ENCODE measurements around the gene COL24A1.
"Not testable (repeated sequence)": the region's sequence is repeated elsewhere in the genome, so short reads cannot be mapped to it uniquely, and the experiment has no call there.

The COL24A1 gene

DNA sequence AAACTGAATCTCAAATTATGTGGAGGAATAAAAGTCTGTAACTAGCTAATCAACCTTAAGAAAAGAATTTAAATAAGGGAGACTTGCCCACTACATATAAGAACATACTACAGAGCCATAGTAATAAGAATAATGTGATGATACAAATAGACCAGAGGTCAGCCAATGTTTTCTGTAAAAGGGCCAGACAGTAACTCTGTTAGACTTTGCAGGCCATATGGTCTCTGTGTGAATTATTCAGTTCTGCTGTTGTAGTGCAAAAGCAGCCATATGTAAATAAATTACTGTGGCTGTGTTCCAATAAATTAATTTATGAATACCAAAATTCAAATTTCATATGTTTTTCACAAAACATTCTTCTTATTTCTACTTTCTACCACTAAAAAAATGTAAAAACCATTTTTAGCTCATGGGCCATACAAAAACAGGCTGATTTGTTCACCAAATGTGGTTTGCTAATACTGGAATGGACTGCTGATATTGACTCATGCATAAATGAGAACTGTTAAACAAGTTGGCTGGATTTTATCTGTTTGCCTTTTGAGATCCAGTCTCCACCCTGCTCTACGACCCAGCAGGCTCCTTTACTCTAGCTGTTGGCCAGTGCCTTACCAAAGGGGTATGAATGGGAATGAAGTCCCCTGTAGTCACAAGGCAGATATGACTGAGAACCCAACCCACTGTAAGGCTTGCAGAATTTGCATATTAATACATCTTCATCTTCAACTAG is 350.2 kb downstream of the COL24A1 start:
- no peak for DNase-seq (ENCODE audit: low read depth in 2 of 2)

- DNase-seq (ENCODE audit: low read depth in 2 of 2): no peak
Observed at GRCh38 chr1:85801520-85801919, 355.1 kb downstream of the COL24A1 start.

DNA sequence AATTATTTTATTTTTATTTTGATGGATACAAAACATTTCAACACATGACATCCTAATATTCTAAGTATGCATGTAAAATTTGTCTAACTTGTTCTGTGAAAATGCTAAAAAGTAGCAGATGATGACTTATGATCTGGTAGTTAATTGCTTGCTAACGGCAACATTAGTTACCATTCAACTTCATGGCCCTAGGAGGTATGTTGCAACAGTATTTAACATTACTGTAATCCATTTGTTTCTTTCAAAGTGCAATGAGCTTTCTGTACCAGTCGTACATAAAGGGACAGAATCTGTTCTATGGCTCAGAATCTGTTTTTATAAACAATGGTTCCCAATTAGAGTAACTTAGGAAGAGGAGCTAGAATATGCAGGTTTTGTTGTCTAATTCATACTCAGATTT is 356.8 kb downstream of the COL24A1 start:
- DNase-seq (ENCODE audit: low read depth in 2 of 2): no peak

- DNase-seq (ENCODE audit: low read depth in 2 of 2): no peak
Observed at GRCh38 chr1:85798419-85798818, 358.2 kb downstream of the COL24A1 start.

GRCh38 chr1:85777021-85777420 is 379.6 kb downstream of the COL24A1 start:
- DNase-seq (ENCODE audit: low read depth in 2 of 2): not testable (repeated sequence)

- DNase-seq (ENCODE audit: low read depth in 2 of 2): no peak
Observed at GRCh38 chr1:85762804-85763203, 393.8 kb downstream of the COL24A1 start.

GRCh38 chr1:85756864-85757263 is 399.7 kb downstream of the COL24A1 start:
- DNase-seq (ENCODE audit: low read depth in 2 of 2): no peak

GRCh38 chr1:85748120-85748519 is 408.5 kb downstream of the COL24A1 start:
- DNase-seq (ENCODE audit: low read depth in 2 of 2): no peak

- DNase-seq (ENCODE audit: low read depth in 2 of 2): no peak
Observed at GRCh38 chr1:85746777-85747176, 409.8 kb downstream of the COL24A1 start.

GRCh38 chr1:85743814-85744213 is 412.8 kb downstream of the COL24A1 start:
- no peak for DNase-seq (ENCODE audit: low read depth in 2 of 2)

DNA sequence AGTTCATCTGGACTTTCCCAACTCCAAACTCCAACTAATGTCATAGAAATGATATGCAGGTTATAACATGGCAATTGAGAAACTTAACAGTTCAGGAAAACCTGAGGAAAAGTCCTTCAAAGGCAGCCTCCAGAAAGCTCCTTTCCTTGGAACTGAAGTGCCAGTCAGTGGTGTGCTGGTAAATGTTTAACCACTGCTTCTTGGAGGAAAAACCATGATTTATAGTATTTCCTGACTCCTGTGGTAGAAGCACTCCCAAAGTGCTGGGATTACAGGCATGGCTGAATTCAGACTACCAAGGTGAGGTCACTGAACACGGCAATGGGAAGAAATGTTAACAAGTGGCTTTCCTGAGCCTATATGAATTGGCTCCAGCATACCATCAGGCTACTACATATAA is 421.6 kb downstream of the COL24A1 start:
- no peak for DNase-seq (ENCODE audit: low read depth in 2 of 2)

GRCh38 chr1:85718678-85719340 is 437.8 kb downstream of the COL24A1 start:
- no peak for DNase-seq (ENCODE audit: low read depth in 2 of 2)

GRCh38 chr1:85714418-85715114 is 442.0 kb downstream of the COL24A1 start:
- DNase-seq (ENCODE audit: low read depth in 2 of 2): not testable (repeated sequence)

DNA sequence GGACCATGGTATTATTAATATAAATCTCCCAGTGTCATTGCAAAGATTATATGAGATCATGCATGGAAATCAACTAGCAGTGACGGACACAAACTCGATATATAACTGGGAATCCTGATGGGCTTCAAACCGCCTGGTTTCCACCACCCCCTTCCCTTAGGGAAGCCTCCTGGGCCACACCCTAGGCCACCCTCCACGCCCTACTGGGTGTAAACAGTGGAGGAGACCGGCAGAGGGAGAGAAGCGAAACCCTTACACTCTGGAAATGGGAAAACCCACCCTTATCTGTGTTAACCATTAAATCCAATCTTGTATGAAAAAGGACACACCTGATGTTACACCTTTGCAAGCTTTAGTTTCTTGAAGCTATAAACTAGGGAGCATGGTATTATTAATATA is 447.7 kb downstream of the COL24A1 start:
- no peak for DNase-seq (ENCODE audit: low read depth in 2 of 2)

DNA sequence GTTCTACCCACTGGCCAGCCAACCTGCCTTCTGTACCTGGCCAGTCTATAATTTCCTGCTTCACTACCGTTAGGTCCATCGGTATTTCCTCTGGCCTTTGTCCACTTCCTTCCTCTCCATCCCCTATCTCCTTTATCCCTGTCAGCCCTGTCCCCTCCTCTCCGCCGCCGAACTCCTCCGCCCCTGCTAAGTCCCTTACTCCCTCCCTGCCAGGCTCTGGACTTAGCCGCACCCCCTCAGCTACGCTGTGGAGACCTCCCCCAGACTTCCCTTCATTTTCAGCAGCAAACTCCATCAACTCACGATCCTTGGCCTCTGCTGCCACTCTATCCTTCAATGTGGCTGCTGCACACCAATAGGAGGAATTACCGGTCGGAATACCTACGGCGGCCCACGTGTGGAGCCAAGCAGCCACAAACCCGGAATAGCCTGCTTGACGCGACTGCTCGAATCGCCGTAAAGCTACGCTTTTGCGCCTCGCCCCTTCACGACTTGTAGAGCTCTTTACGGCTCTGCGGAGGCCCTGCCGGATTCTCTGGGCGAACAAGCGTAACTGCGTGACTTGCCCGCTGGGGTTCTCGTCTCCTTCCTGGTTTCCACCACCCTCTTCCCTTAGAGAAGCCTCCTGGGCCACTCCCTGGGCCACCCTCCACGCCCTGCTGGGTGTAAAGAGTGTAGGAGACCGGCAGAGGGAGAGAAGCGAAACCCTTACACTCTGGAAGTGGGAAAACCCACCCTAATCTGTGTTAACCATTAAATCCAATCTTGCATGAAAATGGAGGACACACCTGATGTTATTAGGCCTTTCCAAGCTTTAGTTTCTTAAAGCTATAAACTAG is 448.4 kb downstream of the COL24A1 start, which contains the start of gene ZNHIT6:
Gene ZNHIT6, minus strand, starts transcription at position 444 of the 839 bp plus-strand sequence. Its CDS starts 149 bp downstream, at position 295.
- peak; percentile 66 to 75 for DNase-seq (ENCODE audit: low read depth in 2 of 2)

- DNase-seq (ENCODE audit: low read depth in 2 of 2): no peak
Observed at GRCh38 chr1:85707267-85707989, 449.1 kb downstream of the COL24A1 start.

DNA sequence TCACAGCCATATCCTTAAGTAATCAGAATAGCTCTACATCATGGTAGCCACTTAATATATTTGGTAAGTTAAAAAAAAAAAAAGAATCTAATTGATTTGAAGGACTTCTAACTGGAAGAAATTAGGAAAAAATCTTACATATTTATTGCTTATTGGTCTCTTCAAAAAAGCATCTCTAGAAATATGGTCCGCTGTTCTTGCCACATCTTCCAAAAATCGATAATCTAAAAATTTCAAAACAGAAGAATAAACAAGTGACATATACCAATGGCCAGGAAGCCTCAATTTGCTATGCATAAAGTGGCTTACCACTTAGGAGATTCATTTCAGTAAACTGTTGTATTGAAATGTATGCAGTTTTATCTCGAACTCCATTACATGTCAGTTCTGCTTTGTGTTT is 450.6 kb downstream of the COL24A1 start:
- DNase-seq (ENCODE audit: low read depth in 2 of 2): no peak

GRCh38 chr1:85700422-85700821 is 456.1 kb downstream of the COL24A1 start:
- DNase-seq (ENCODE audit: low read depth in 2 of 2): no peak

DNA sequence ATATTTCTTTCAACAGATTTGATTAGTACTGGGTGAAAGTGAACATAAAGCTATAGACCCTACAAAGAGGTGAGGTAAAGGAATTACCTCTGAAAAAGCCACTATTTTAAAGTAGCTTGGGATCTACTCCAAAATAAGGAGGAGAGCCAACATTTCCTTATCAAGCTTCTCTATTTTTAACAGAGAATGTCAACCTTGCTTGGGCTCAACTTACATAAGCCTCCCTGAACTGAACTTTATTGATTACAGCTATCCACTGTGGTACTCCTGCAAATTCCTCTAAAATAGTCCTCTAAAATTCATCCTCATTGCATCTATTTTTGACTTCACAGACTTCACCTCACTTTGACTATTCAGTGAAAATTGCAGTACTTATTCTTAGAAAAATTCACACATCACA is 458.7 kb downstream of the COL24A1 start:
- DNase-seq (ENCODE audit: low read depth in 2 of 2): no peak

GRCh38 chr1:85692730-85693314 is 463.8 kb downstream of the COL24A1 start:
- no peak for DNase-seq (ENCODE audit: low read depth in 2 of 2)
